HepG2 (cell line): ENCODE data around the gene ANKRD11.

Experiments
- HMGXB4 ChIP-seq, 2 experiments: sonication (generic) in 1 of 2; formaldehyde crosslinking in 1 of 2; IDR thresholded peaks; 2 replicates each; pipeline versions ENCODE4 v1.4.0 to v1.6.1; 2018 to 2020; ENCODE audit warnings: missing genetic modification reagents in 2 of 2, borderline replicate concordance in 1 of 2, low read depth in 1 of 2, mild to moderate bottlenecking in 1 of 2, missing biosample characterization in 1 of 2
- POLR2A ChIP-seq, 2 experiments: IDR thresholded peaks; 2 replicates each; pipeline ENCODE4 v1.6.1; 2011; ENCODE audit warnings: low read depth in 2 of 2, low read length in 2 of 2, mild to moderate bottlenecking in 1 of 2, moderate library complexity in 1 of 2; ENCODE audit not compliant: insufficient read depth in 1 of 2
- SP4 ChIP-seq: sonication (generic); formaldehyde crosslinking; IDR thresholded peaks from 2 replicates; pipeline ENCODE4 v1.8.1; 2023; ENCODE audit warnings: mild to moderate bottlenecking, missing genetic modification reagents
- ZNF17 ChIP-seq: sonication (generic); formaldehyde crosslinking; IDR thresholded peaks from 2 replicates; pipeline ENCODE4 v1.5.0; 2020; ENCODE audit warnings: mild to moderate bottlenecking, missing genetic modification reagents
- ZNF550 ChIP-seq: sonication (generic); formaldehyde crosslinking; IDR thresholded peaks from 2 replicates; pipeline ENCODE4 v1.4.0; 2020; ENCODE audit warnings: mild to moderate bottlenecking, missing genetic modification reagents, borderline replicate concordance
- TF ChIP-seq, protein P1 (sequence below): sonication (generic); formaldehyde crosslinking; IDR thresholded peaks from 2 replicates; pipeline ENCODE4 v1.5.0; 2020; ENCODE audit warnings: mild to moderate bottlenecking, missing genetic modification reagents, moderate library complexity

- no peak for TF ChIP-seq POLR2A (IDR thresholded peaks at IDR 0.05; ENCODE audit: insufficient read depth in 1 of 2, low read depth in 2 of 2, low read length in 2 of 2)
- TF ChIP-seq HMGXB4 (CRISPR knock-in tag; IDR thresholded peaks at IDR 0.05; ENCODE audit: borderline replicate concordance in 1 of 2, low read depth in 1 of 2): no peak
- TF ChIP-seq, protein P1, sequence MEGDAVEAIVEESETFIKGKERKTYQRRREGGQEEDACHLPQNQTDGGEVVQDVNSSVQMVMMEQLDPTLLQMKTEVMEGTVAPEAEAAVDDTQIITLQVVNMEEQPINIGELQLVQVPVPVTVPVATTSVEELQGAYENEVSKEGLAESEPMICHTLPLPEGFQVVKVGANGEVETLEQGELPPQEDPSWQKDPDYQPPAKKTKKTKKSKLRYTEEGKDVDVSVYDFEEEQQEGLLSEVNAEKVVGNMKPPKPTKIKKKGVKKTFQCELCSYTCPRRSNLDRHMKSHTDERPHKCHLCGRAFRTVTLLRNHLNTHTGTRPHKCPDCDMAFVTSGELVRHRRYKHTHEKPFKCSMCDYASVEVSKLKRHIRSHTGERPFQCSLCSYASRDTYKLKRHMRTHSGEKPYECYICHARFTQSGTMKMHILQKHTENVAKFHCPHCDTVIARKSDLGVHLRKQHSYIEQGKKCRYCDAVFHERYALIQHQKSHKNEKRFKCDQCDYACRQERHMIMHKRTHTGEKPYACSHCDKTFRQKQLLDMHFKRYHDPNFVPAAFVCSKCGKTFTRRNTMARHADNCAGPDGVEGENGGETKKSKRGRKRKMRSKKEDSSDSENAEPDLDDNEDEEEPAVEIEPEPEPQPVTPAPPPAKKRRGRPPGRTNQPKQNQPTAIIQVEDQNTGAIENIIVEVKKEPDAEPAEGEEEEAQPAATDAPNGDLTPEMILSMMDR (CRISPR knock-in tag): no peak
- no peak for TF ChIP-seq SP4 (CRISPR knock-in tag)
- no peak for TF ChIP-seq ZNF17 (CRISPR knock-in tag)
- no peak for TF ChIP-seq ZNF550 (CRISPR knock-in tag)
These were observed 246.7 kb downstream of the ANKRD11 start for GRCh38 chr16:89243664-89244063.
